Measurements from ENCODE around the gene DRD1.
"Not testable (repeated sequence)": the region's sequence is repeated elsewhere in the genome, so short reads cannot be mapped to it uniquely, and the experiment has no call there.

The DRD1 gene

DNA sequence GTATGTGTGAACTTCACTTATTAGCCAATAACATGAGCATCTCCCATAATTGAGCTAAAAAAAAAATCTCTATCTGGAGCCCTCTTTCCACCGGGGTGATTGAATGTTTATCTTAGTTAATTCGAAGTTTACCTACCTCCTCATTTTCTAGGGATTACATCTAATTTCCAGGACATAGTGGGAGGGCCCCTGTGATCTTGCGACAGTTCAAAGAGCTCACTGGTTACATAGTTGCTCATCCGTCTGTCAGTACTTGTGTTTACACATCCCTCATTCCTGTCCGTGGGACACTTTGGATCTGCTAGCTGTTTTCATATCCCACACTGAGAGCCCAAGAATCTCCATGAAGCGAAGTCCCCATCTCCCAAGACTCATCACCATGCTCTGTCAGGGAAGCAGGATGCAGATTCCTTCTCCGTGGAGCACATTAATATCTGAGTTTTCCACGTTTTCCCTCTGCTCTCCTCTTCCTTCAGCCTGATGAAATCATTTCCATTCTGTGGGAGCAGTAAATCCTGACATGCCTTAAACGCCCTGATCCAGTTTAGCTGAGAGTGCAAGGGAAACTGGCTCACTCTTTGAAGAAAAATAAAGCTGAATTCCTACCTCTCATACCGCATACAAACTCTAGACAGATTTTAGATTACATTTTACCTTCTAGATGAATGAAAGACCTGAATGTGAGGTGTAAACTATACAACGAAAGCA, 24.2 kb upstream of the DRD1 start:
- DNase-seq (ENCODE audit: low read depth): no peak

DNA sequence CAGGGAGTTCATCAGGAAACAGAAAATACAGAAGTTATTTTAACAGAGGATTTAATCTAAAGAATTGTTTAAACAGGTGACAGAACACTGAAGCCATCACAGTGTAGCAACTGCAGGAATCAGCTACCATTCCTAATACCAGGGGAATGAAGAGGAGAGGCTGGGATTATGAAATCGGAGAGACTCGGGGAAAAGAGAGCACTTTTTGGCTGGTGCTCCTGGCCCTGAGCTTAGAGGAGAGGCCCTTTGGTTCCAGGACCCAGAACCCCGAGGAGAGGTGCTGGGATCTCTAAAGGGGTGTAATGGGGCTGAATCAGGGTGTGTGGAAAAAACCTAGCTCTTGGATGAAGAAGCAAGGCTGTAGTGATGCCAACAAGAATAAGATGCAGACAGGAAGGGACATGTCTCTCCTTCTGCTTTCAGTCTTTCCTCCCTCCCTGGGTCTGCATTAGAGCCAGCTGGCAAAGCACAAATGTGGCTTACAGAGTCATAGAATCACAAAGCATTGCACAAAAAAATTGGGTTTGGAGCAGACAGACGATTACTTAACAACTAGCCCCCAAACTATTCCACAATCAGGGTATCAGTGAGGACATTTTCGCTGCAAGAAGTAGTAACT, 22.8 kb upstream of the DRD1 start:
- DNase-seq (ENCODE audit: low read depth): no peak

DNA sequence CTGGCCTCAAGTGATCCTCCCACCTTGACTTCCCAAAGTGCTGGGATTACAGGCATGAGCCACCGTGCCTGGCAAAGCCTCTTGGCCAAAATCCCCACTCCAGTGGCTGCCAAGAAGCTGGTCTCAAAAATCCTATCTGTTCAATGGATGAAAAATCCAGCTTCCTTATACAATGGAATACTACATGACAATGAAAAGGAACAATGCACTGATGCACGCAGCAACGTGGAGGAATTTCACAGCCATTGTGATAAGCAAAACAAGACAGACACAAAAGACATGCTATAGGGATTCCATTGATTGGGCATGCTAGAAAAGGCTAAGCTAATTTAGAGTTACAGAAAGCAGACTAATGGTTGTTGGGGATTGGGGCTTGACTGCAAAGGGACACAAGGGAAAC, 21.3 kb upstream of the DRD1 start:
- DNase-seq (ENCODE audit: low read depth): no peak

DNA sequence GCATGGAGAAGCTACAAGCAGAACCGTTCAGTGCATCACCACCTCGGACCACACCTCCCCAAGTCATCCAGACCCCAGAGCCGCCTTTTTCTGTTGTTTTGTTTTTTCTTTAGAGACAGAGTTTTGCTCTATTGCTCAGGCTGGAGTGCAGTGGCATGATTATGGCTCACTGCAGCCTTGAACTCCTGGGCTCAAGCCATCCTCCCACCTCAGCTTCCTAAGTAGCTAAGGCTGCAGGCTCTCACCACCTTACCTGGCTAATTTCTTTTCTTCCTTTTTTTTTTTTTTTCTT, 20.9 kb upstream of the DRD1 start:
- DNase-seq (ENCODE audit: low read depth): no peak

DNA sequence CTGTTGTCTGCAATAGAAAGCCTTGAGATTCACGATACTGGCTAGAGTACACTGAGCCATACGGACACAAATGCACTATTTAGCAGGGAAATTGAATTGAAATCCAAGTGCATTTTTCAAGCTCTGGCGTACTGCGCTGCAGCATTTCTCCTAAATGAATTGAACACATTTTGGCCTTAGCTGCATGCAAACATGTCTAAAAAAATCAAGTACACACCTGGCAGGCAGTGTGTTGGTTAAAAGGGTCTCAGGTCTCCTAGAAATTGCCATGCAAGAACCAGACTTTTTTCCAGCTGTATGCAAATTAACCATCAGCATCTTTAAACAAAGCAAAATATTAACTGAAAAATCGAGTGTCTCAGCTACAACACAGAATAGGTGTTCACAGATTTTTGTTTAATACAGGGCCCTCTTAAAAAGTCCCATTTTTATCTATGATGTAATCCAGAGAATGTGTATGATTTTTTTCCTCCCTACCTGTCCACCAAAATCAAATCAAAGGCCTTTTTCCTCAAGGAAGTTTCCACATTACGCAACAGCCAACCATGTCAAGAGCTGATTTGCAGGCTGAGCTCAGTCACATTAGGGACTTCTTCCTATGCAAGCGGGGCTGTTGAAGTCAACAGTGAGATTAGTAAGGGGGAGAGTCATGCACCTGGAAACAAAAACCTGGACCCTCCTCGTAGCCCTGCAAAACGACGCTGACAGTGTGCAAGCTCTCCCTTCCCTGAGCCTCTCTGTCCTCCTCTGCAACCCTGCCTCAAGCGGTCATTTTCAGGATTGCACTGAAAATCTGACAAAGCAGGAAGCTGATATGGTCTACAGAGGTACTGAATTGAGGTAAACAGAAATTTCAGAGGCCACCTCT, 20.3 kb upstream of the DRD1 start:
- no peak for DNase-seq (ENCODE audit: low read depth)

DNA sequence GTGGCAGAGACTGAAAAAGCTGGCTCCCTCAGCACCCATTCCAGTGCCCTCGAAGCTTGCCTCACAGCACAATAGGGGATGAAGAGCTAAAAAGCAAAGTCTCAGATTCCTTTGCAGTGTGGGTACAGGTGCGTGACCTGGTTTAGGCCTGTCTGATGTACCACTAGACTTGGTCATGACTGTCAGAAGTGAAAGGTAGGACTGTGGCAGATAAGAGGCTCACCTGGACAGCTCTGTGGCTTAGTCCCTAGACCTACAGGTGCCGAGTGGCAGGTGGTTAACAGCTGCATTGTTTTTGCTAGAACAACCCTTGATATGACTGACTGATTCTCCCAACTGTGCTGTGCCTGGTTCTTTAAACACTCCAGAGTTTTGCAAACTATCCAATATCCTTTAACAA, 19.7 kb upstream of the DRD1 start:
- DNase-seq (ENCODE audit: low read depth): no peak

DNA sequence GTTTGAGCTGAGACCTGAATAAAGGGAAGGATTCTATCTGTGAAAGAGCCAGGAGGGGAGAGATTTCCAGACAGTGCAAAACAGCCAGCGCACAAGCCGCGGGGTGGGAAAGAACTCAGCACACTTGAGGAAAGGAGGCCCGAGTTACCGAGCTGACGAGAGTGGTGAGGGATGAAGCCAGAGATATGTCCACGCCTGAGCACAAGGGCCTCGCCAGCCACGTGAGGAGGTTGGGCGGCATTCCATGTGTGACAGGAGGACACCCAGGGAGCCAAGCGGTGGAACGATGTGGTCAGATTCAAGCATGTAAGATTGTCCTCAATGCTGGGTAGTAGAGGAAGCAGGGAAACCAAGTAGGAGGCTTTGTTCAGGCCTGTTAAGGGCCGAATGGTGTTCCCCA, 17.4 kb upstream of the DRD1 start:
- no peak for DNase-seq (ENCODE audit: low read depth)

DNA sequence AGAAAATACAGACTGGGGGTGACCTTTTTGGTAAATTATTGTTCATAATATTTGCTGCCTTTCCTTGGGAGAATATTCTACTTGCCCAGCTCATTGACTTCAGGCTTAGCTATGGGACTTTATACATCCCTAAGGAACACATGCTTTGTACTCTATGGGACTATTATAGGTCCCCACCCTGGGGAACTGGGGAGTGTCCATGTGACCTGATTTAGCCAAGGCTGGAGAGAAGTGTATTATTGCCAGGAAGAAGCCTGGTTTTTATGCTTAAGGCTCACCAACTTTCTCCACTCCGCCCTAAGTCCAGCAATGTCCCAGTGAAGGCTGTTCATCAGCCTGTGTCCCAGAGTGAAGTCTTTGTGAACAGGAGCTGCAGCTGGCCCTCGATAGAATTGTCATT, 16.6 kb upstream of the DRD1 start:
- DNase-seq (ENCODE audit: low read depth): no peak

DNA sequence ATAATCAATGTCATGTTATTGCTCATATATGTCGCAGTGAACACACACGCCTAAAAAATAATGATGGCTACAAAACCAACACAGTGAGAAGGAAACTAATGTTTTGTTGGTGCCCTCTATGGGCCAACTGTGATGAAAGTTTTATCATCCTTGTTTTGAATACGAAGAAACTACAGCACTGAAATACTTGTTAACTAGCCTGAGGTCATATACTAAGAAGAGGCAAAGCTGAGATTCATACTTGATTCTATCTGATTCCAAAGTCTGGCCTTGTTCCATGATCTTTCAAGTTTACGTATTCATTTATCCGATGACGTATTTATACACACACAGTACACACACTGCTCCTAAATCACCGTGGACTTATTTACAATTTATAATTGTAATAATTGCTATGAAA, 16.1 kb upstream of the DRD1 start:
- no peak for DNase-seq (ENCODE audit: low read depth)

DNA sequence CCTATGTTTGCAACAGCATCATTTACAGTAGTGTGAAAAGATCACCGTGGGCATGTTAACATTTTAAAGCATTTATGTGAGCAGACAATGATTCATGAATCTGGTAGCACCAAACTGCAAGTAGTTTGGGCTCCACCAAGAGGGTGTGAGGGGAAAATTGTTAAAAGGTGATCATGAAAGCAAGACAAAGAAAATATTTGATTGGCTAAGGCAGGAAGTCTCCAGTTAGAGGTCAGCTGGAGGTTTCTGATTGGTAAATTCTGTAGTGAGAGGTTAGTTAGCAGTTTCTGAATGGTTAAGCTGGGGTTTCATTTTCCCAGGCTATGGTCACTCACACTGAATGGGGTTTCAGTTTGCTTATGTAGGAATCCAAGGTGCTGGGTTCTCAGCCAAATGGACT, 13.5 kb upstream of the DRD1 start:
- DNase-seq (ENCODE audit: low read depth): no peak

DNA sequence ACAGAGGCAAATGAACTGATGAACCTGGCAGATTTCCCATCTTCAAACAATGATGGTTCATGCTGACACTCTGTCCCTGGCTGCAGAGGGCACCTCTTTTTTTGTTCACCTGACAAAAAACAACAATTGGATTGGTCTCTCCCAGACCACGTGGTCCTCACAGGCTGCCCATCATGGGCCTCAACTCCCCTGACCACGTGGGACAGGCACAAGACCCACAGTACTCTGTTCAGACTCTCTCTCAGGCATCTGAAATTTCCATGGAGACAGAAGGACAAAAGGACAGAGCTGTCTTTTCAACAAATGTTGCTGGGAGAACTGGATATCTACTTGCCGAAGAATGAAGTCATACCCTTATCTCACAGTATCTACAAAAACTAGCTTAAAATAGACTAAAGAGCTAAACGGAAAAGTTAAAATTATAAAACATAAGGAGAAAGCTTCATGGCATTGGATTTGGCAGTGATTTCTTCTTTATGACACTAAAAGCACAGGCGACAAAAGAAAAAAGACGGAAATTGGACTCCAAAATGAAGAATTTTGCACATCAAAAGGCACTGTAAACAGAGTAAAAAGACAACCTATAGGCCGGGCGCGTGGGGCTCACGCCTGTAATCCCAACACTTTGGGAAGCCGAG, 12.2 kb upstream of the DRD1 start:
- no peak for DNase-seq (ENCODE audit: low read depth)

DNA sequence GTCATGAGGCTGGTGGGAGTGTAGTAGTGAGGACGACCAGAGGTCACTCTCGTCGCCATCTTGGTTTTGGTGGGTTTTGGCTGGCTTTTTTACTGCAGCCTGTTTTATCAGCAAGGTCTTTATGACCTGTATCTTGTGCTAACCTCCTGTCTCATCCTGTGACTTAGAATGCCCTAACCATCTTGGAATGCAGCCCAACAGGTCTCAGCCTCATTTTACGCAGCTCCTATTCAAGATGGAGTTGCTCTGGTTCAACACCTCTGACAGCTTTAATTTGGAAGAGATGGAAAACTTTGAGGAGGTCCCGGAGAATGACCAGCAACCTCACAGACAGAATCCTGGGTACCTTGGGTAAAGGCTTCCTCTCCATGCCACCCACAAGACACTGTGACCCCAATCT, 10.4 kb upstream of the DRD1 start:
- DNase-seq (ENCODE audit: low read depth): not testable (repeated sequence)

DNA sequence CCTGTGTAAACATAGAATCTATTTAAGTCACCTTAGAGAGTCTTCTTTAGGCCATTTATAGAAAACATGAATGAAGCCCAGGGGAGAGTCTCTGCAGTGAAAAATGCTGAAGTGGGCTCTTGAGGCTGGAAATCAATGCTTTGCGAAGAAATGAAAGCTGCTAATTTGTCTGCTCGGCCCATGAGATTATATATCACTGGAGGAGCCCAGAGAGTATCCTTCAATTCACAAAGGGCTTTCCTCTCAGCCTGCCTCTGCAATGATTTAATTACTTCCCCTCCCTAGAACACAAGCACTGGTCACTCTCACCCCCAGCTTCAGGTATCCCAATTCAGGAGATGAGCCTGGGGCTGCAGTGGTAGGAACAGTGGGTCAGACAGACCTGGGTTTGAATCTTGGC, 8.2 kb upstream of the DRD1 start:
- no peak for DNase-seq (ENCODE audit: low read depth)

DNA sequence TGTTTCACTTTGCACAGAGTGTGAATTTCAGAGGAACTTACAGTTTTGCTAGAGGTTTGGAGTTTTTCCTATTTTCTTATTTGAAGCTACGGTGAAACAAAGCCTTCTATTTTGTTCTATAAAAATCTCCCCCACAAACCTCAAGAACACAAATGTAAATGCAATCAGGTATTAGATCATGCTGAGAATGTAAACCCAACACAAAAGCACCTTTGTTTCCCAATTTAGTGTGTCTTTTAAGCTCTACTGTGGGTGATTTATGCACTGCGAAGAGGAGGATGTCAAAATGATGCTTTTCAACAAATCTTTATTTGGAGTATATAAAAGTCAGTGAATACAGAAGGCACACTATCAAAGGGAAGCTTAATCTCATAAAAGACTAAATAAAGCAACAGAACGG, 4.3 kb upstream of the DRD1 start:
- DNase-seq (ENCODE audit: low read depth): no peak

DNA sequence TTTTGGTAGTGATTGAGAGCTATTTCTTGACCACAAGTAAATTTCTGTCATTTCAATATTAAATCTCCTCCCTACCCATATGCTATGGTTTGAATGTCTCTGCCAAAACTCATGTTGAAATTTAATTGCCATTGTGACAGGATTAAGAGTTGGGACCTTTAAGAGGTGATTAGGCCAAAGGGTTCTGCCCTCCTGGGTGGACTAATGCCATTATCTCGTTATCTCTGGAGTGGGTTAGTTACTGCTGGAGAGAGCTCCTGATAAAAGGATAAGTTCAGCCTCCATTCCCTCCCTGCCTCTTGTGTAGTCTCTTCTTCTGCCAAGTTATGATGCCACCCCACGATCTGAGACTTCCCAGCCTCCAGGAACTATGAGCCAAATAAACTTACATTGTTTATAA, 3.6 kb upstream of the DRD1 start:
- DNase-seq (ENCODE audit: low read depth): no peak

DNA sequence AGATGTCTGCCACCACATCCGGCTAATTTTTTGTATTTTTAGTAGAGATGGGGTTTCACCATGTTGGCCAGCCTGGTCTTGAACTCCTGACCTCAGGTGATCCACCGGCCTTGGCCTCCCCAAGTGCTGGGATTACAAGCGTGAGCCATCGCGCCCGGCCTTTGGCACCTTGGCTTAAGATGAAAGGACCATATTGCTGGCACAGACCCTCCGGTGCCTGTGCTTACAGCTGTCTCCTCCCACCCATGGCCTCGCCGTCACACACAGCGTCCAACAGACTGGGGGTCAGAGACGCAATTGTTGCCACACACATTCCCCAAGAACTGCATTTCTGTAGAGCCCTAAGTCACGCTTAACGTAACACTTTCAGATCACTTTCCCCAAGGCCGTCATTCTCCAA, 2.4 kb upstream of the DRD1 start:
- DNase-seq (ENCODE audit: low read depth): not testable (repeated sequence)

DNA sequence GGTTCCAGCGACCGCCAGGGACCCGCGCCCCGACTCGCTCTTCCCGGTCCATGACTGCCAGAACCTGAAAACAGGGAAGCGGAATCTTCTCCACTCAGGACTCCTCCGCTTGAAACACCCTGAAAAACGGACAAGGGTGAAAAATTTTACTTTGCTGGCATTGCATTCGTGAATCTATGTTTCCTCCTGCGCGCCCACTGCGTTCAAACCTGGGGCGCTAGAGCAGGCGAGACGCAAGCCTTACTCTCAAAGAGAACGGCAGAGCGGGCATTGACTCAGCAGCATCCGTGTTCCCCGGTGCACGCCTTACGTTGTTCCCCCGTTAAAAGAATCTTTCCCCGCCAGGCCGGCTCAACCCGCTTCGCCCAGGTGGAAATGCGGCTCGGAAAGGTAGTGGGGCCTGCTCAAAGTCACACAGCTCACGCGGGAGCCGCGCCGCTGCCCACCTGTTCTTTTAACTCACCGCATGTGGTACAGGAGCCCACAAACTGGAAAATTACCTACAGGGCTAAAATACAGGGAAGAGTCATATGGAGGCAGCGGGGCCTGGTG, 999 bp upstream of the DRD1 start:
- no peak for DNase-seq (ENCODE audit: low read depth)

DNA sequence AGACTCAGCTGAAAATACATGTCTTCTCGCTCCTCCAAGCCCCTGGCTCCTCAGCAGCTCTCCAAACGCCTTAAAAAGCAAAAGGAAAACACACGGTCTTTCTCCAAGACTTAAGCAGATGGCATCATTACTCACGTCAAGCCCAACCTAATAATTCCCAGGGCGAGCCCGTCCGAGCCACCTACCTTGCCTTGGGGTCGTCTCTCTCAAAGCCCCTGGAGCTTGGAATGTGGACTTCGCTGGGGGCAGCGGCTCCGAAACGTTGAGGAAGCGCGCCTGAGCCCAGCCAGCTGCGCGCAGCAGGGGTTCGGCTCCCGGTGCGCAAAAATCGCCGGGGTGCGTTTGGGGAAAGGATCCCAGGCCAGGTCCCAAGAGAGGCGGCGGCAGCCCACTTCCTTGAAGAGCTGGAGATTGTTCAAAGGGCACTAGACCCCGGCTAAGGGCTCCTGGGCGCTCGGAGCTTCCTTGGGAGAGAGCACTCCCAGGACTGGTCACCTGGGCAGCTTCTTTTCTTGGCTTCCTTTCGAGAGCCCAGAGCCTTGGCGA, 395 bp downstream of the DRD1 start:
- DNase-seq (ENCODE audit: low read depth): no peak

DNA sequence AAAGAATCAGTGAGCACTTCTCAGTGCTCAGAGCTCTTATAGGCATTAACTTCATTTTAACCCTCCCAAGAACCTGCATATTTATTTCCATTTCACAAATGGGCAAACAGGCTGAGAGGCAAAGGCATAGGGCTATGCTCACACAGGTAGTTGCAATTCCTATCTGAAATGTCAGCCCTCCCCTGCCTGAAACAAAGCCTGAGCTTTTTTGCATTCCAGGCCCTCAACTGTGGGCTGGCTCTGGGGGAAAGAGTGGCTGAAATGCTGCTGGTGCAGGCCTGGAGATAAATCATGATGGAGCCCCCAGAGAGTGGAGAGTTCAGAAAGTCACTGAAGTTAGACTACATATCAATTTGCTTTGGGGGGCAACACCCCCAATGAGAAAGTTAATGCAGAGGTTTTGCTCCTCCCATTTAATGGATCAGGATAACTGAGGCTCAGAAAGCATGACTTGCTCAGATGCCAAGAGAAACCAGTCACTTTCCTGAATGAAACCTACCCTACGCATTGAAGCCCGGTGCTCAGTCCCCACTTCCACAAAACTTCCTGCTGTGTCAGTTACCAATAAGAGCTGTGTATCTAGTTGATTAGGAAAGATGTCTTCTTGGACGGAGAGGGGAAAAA, 5.6 kb downstream of the DRD1 start:
- no peak for DNase-seq (ENCODE audit: low read depth)

DNA sequence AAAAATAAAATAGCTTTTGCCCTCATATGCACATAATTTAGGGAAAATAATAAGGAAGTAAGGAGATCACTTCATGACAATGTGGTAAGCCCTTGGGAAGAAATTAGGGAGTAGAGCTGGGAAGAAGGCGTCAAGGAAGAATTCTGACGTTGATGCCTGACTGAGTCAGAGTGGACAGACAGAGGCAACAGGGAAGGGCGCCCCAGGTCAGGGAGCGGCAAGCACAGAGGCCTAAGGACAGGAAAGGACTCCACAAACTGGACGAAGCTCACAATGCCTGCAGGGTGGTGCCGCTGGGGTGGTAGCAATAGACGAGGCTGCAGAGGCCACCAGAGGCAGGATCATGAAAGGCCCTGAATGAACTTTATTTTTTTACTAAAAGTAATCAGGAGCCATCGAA, 7.6 kb downstream of the DRD1 start:
- no peak for DNase-seq (ENCODE audit: low read depth)

DNA sequence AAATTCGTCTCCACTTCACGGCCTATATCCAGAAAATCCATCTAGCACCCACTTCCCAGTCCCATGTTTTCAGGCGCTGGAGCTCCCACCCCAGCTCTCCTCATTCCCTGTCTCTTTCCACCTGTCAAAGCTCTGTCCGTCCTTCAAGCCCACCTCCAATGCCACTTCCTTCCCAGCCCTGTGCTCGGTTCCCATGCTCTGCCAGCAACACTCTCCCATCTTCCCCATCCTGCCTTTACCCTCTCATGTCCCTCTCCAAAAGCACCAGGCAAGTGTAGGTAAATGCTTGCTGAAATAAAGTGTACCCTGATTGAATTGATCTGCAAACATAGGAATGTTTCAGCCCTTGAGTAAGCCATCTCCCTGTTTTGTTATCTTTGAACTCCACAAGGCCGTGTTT, 9.2 kb downstream of the DRD1 start:
- DNase-seq (ENCODE audit: low read depth): no peak

DNA sequence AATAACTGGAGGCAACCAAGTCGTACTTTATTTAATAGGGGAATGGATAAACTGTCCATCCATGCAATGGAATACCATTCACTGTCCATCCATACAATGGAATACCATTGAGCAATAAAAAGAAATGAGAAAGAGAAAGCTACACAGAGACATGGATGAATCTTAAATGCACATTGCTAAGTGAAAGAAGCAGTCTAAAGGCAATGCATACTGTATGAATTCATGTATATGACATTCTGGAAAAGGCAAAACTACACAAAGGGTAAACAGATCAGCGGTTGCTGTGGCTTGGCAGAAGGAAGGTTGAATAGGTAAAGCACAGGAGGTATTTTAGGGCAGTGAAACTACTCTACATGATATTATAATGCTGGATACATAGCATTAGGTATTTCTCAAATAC, 16.2 kb downstream of the DRD1 start:
- no peak for DNase-seq (ENCODE audit: low read depth)

Data from HS-5 (cell line).